GM04503 (cell line): ENCODE measurements around the gene GPS2.

Experiments used
- DNase-seq: peaks from one replicate; pipeline ENCODE4 v3.0.0-alpha.2; 2012; ENCODE audit warnings: low read depth

GPS2 gene

DNA sequence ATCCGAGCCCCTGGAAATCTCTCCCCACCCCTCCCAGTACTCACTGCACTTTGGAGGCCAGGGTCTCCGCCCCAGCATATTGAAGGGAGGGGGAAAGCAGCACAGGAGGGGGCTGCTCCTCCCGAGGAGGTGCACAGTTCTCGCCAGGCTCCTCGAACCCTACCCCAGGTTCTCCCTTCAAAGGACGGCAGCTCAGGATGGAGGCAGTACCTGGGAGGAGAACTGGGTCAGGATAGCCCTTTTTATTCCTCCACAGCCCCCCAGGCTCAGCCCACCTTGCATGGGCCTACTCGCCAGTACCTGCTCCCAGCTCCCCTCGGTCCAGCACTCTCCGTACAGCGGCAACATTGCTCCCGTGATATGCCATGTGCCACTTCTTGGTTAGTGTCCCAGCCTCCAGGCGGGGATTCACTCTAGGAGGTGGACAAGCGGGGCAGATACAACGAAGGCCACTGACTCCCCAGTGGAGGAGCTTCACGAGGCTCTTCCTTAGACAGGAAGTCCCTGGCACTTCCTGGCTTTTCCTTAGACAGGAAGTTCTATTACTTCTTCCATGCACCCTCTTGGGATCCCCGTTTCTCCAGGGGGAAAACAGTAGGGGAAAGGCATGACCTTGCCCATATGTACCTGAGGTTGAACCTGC, 2.1 kb upstream of the GPS2 start:
- no peak for DNase-seq

DNA sequence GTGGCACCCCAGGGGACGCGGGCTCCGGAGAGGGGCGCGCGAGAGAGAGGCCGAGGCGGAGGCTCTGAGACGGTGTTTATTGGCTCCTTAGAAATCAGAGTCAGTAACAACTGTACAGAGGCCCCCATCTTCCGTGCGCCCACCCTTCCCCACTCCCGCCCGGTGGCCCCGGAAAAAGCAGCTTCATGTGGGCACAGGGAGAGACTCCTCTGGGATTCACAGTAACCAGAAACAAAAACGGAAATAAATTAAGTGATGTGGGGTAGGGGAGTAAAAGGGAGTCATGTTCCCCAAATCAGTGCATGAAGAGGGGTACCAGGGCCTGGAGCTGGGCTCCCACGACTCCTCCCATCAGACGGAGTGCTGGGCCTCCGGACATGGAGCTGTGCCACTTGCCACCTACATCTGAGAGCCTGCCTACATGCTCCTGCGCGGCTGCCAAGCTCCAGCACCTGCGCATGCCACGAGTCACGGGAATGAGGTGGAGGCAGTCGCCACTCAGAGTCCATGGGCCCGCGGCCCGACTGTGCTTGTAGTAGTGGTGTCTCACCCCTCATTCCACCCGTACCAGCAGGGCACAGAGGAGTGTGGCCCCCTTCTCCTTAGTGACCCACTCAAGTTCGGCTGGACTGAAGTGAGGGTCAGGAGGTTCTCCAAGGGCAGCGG, 543 bp upstream of the GPS2 start:
- no peak for DNase-seq

DNA sequence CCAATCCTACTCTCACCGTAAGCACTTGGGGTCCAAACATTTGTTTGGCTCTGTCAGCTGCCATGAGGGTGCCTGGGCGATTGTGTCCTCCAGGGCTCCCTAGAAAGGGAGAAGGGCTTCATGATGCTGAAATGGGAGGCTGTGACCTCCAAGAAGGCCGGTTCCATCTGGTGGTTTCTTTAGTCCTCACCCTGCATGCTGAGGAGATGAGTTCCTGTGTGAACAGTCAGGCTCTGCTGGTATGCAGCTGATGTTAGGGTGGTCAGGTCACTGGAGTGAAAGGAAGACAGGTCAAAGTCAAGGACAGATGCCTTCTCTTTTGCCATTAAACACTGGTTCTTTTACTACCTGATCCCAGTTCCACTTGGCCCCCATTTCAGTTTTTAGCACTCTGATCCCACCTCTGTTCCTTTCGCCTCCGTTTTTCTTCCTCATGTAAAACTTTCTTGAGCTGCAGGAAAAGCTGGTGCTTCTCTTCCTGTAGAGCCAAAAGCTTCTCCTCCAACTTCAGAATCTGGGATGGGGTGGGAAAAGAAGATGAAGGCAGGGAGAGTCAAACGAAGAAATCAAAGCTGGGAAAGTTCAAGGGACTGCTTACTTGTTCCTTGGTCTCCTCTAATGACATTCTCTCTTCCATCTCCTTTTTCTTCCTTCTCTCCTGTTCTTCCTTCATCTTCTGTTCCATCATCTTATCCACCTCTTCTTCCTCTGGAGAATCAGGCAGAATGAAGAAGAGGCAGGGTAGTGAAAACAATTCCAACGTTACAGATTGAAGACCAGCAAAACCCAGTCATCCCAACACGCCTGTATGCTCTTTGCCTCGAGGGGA, 1.1 kb downstream of the GPS2 start:
- no peak for DNase-seq

DNA sequence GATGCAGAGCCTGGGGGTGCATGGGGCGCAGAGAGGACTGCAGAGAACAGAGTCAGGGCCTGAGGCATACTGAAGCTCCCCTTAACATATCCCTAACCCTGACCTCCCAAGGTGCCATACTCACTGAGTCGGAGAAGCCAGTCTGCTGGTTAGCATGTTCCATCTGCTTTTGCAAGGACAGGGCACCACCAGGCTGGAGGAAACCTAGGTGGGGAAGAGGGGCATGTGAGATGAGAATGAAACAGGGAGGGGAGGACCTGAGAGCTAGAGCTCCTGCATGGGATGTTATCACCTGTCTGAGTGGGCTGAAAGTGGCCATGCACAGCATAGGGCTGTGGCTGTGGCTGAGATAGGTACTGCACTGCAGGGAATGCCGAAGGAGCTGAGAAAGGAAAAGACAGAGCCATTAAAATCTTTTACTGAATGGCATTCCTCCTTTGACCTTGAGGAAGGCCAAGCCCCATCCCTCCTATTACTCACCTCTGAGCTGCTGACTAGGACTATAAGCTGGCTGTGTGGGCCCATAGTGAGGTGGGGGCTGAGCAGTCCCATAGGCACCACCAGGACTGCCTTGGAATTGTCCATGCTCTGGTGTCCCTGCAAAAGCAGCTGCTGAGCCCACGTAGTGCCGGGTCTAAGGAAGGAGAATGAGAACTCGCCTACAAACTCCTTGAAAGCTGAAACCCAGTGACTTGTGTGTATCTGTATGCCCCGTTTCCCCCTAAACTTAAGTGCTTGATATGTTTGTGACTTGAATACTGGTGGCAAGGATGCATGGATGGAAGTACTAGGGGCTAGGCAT, 1.9 kb downstream of the GPS2 start:
- no peak for DNase-seq

- no peak for DNase-seq
Observed at GRCh38 chr17:7312432-7313087, 2.6 kb downstream of the GPS2 start.

DNA sequence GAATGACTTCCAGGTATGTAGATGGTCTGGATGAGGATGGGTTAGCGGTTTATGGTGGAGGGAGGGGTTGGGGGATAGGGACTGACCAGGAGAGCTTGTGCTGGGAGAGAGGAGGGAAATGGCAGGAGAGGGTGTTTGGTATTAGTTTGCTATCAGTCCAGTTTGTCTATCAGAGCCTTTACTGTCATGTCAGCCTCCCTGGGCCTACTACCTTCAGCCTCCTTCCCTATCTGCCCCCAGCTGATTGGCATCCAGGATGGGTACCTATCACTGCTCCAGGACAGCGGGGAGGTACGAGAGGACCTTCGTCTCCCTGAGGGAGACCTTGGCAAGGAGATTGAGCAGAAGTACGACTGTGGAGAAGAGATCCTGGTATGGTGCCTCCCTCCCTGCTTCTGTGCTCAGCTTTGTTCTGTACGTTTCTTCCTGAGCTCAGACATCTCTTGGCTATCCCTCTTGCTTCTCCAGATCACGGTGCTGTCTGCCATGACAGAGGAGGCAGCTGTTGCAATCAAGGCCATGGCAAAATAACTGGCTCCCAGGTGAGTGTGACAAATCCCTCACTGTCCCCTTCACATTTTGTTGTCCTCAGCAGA, 4.0 kb downstream of the GPS2 start:
- no peak for DNase-seq

- DNase-seq, result no peak
Observed at GRCh38 chr17:7309628-7310027, 5.5 kb downstream of the GPS2 start.

- DNase-seq, result peak; percentile 50
Observed at GRCh38 chr17:7308625-7309433, 6.3 kb downstream of the GPS2 start.

GRCh38 chr17:7307686-7308624, 7.2 kb downstream of the GPS2 start:
- DNase-seq, result no peak

GRCh38 chr17:7306911-7307685, 8.1 kb downstream of the GPS2 start, which contains the start of gene EIF5A:
EIF5A (plus strand) TSS chr17:7307628; CDS start chr17:7309636, 2,008 bp downstream.
- peak; percentile 99 for DNase-seq

DNA sequence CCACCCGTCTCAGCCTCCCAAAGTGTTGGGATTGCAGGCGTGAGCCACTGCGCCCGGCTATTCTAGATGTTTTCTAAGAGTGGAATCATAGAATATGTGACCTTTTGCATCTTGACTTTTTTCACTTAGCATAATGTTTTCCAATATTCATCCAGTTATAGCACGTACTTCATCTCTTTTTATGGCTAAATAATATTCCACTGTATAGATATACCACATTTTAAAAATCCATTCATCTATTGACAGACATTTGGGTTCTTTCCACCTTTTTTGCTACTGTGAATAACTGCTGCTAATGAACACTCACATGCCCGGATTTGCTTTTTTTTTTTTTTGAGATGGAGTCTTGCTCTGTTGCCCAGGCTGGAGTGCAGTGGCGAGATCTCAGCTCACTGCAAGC, 11.0 kb downstream of the GPS2 start:
- no peak for DNase-seq

DNA sequence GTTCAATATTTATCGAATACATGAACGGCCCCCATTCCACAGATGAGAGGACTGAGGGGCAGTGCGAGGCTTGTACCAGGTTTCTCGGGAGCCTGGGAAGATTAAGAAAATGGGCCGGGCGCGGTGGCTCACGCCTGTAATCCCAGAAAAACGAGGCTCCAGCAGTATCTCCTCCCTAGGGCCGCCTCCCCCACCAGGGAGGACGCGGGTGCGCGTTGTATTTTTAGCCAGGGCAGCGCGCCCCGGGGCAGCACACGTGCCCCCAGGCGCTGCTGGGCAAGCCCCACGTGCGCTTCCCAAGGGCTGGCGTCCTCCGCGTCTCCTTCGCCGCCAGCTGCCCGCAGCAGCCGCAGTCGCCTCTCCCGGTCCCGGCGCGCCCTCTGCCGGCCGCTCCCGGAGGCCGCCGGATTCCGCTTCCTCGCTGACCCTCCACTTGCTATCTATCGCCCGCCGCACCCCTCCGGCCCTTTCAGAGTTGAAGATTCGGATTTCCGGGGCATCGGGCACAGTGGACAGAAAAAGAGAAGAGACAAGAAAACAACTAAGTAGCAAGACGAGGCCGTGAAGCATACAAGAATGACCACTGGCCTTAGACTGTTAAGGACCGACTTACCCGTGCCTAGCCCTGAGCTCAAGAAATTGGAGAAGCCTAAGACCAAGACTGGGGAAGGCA, 18.8 kb downstream of the GPS2 start:
- no peak for DNase-seq

GRCh38 chr17:7295230-7296180, 19.7 kb downstream of the GPS2 start:
- DNase-seq, result no peak

DNA sequence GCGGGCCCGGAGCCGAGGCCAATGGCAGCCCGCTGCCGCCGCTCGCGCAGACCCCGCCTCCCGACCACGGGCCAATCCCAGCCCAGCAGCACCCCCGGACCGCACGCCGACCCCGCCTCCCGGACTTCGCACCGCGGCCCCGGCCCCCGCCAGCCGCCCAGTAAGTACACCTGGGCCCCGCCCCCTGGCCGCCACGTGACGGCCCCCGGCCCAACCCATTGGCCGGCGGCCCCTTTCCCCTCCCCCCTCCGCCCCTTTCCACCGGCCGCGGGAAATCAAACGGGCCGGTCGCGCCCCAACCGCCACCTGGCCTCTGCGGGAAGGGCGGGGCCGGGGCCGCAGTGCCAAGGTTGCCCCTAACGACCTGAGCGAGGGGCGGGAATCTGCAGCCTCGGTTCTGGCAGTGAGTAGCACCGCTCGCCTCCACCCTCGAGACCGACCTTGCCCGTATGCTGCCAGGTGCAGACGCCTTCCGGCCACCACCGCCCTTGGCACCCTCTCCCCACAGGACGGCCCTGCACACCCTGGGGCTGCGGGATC, 20.5 kb downstream of the GPS2 start, which contains the start of gene YBX2:
YBX2 (minus strand) TSS at position 26 of the 540 bp plus-strand sequence. CDS start 139 bp downstream, outside the sequence.
- DNase-seq, result no peak

- DNase-seq, result no peak
Observed at GRCh38 chr17:7293816-7294613, 21.1 kb downstream of the GPS2 start.
